ENCODE data around the gene NANOG. TPM values are rescaled to one million over a fixed set of nuclear protein-coding genes. Genes with fewer than 3 reads are reported as not detected.
"Not testable (repeated sequence)": the region's sequence is repeated elsewhere in the genome, so short reads cannot be mapped to it uniquely, and the experiment has no call there.

The NANOG gene
- total and polyA plus RNA-seq, 7 experiments from 2014 or later, result 0.51 TPM; not detected in 6

DNA sequence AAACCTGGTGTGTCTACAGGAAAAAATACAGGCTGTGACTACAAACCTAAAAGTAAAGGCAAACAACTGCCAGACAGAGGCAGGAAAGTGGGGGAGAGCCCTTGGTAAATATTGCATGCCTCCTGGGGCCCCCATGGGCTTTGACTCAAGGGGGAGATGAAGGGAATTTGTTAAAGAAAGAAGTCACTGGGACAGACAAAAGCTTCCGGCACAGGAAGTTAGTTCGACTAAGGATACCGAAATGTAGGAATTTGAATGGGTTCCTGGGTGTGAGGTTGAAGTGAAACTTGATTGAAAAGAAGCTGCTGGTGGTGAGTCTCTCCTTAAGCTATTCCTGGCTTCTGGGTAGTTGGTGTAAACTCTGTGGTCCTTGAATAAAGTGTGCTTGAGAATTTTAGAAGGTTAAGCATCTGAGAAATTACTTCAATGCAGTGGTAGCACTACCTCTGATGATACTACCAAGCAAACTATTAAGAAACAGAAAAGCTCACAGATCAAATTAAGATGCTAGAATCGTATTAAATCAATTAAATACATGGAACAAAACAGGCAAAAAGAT lies 9.6 kb downstream of the NANOG start:
- H3K36me3 ChIP-seq (ENCODE audit: control insufficient read depth in 2 of 3, insufficient read depth in 3 of 3, low read length in 3 of 3); H3K4me3 ChIP-seq (ENCODE audit: low read length); H3K27me3 ChIP-seq (ENCODE audit: control insufficient read depth in 2 of 2, insufficient read depth in 2 of 2, low read length in 2 of 2); POLR2A ChIA-PET; H3K4me3 Mint-ChIP-seq; H3K27me3 Mint-ChIP-seq; H3K27ac ChIP-seq (ENCODE audit: low read depth, low read length); DNase-seq; H3K36me3 Mint-ChIP-seq; ATAC-seq; H3K27ac Mint-ChIP-seq; H3K4me1 ChIP-seq (ENCODE audit: control insufficient read depth in 2 of 2, insufficient read depth in 2 of 2, low read length in 2 of 2); intact Hi-C loops (cut with micrococcal nuclease); CTCF ChIA-PET; H3K9me3 ChIP-seq (ENCODE audit: control insufficient read depth in 2 of 3, low read length in 3 of 3); H3K4me1 Mint-ChIP-seq; H3K9me3 Mint-ChIP-seq: not testable (repeated sequence)

GRCh38 chr12:7801460-7801859 lies 12.3 kb downstream of the NANOG start:
- intact Hi-C loops (cut with micrococcal nuclease), result no loop called here
- no peak for DNase-seq
- ChIA-PET POLR2A (no interaction called here), CTCF (no interaction called here)
- Mint-ChIP-seq H3K27me3 (no peaks in the 10 kb centered on the region), H3K4me1 (no peaks in the 10 kb centered on the region), H3K9me3 (no peaks in the 10 kb centered on the region), H3K4me3 (no peak overlapping the region), H3K27ac (no peak overlapping the region), H3K36me3 (no peaks in the 10 kb centered on the region)
- Histone ChIP-seq H3K36me3 (ENCODE audit: control insufficient read depth in 2 of 3, insufficient read depth in 3 of 3, low read length in 3 of 3) (no peaks in the 10 kb centered on the region), H3K27ac (ENCODE audit: low read depth, low read length) (no peak overlapping the region), H3K4me1 (ENCODE audit: control insufficient read depth in 2 of 2, insufficient read depth in 2 of 2, low read length in 2 of 2) (no peaks in the 10 kb centered on the region), H3K9me3 (ENCODE audit: control insufficient read depth in 2 of 3, low read length in 3 of 3) (no peaks in the 10 kb centered on the region), H3K4me3 (ENCODE audit: low read length) (no peak overlapping the region), H3K27me3 (ENCODE audit: control insufficient read depth in 2 of 2, insufficient read depth in 2 of 2, low read length in 2 of 2) (no peaks in the 10 kb centered on the region)
- no peak for ATAC-seq

DNA sequence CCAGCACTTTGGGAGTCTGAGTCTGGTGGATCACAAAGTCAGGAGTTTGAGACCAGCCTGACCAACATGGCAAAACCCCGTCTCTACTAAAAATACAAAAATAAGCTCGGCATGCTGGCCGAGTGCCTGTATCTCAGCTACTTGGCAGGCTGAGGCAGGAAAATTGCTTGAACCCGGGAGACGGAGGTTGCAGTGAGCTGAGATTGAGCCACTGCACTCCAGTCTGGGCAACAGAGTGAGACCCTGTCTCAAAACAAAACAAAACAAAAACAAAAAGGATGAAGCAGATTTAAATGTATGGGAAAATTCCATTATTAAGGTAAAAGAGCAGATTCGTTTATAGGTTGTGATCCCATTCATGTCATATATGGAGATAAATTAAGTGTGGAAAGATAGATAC lies 17.1 kb downstream of the NANOG start:
- H3K27me3 Mint-ChIP-seq; H3K4me1 Mint-ChIP-seq; H3K4me3 ChIP-seq (ENCODE audit: low read length); H3K4me3 Mint-ChIP-seq; CTCF ChIA-PET; ATAC-seq; DNase-seq; H3K9me3 Mint-ChIP-seq; POLR2A ChIA-PET; H3K27ac ChIP-seq (ENCODE audit: low read depth, low read length); H3K36me3 ChIP-seq (ENCODE audit: control insufficient read depth in 2 of 3, insufficient read depth in 3 of 3, low read length in 3 of 3); H3K36me3 Mint-ChIP-seq; H3K27me3 ChIP-seq (ENCODE audit: control insufficient read depth in 2 of 2, insufficient read depth in 2 of 2, low read length in 2 of 2); H3K4me1 ChIP-seq (ENCODE audit: control insufficient read depth in 2 of 2, insufficient read depth in 2 of 2, low read length in 2 of 2); H3K27ac Mint-ChIP-seq; H3K9me3 ChIP-seq (ENCODE audit: control insufficient read depth in 2 of 3, low read length in 3 of 3): not testable (repeated sequence)
- intact Hi-C loops (cut with micrococcal nuclease), result loop anchor here in 1 of 2 donors (2.0 to 5.0 kb wide), 2 partner anchors 168 to 344 kb away; no protein-coding TSS in a partner anchor

DNA sequence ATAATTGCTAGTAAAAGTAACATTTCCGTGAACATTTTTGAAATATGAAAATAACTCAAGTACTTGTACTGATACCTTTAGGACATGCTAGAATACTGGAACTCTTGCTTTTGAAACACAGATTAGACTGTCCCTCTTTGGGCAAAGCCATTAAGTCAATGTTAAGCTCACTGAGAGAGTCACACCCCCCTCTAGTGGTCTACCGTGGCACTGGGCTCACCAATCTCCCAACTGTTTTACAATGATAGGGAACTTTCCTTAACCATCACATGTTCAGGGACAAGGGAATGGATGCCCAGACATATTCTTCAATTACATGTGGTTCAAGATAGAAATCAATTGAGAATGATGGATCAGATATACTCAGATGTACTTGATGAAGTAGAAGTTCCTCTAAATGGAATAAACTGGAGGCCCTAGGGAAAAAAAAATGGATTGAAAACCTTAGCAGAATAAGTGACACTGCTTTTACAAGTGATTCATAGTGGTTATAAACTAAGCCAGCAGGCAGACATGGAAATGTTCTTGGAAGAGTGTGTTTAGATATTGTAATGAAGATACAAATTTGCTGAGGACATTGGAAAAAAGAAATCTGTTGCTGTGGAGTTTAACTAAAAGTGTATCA lies 17.8 kb downstream of the NANOG start:
- Histone ChIP-seq H3K4me3 (ENCODE audit: low read length) (no peak overlapping the region), H3K9me3 (ENCODE audit: control insufficient read depth in 2 of 3, low read length in 3 of 3) (no peaks in the 10 kb centered on the region), H3K27me3 (ENCODE audit: control insufficient read depth in 2 of 2, insufficient read depth in 2 of 2, low read length in 2 of 2) (no peaks in the 10 kb centered on the region), H3K36me3 (ENCODE audit: control insufficient read depth in 2 of 3, insufficient read depth in 3 of 3, low read length in 3 of 3) (no peaks in the 10 kb centered on the region), H3K27ac (ENCODE audit: low read depth, low read length) (no peak overlapping the region), H3K4me1 (ENCODE audit: control insufficient read depth in 2 of 2, insufficient read depth in 2 of 2, low read length in 2 of 2) (no peaks in the 10 kb centered on the region)
- Mint-ChIP-seq H3K4me1 (peaks cover 0 to 2% (median 0%) of the 10 kb centered on the region in 7 donors), H3K27me3 (peaks cover 0 to 4% (median 0%) of the 10 kb centered on the region in 5 donors), H3K27ac (no peak overlapping the region), H3K9me3 (no peaks in the 10 kb centered on the region), H3K36me3 (no peaks in the 10 kb centered on the region), H3K4me3 (no peak overlapping the region)
- intact Hi-C loops (cut with micrococcal nuclease), result loop anchor here (1.0 to 5.0 kb wide), 5 partner anchors 130 to 588 kb away; no protein-coding TSS in a partner anchor
- DNase-seq (peak; percentile 12 to 59 (median 40)), ATAC-seq (peak; percentile 87)
- POLR2A ChIA-PET, result no interaction called here
- CTCF ChIA-PET, result interaction anchor here (0.5 to 0.7 kb wide), 2 partner anchors 95 to 131 kb away, joined by 3 to 4 read pairs; no protein-coding TSS in a partner anchor

- H3K9me3 ChIP-seq (ENCODE audit: control insufficient read depth in 2 of 3, low read length in 3 of 3); H3K36me3 ChIP-seq (ENCODE audit: control insufficient read depth in 2 of 3, insufficient read depth in 3 of 3, low read length in 3 of 3); ATAC-seq; H3K27ac ChIP-seq (ENCODE audit: low read depth, low read length); intact Hi-C loops (cut with micrococcal nuclease); H3K27ac Mint-ChIP-seq; H3K27me3 Mint-ChIP-seq; H3K9me3 Mint-ChIP-seq; H3K27me3 ChIP-seq (ENCODE audit: control insufficient read depth in 2 of 2, insufficient read depth in 2 of 2, low read length in 2 of 2); H3K4me3 Mint-ChIP-seq; H3K4me1 ChIP-seq (ENCODE audit: control insufficient read depth in 2 of 2, insufficient read depth in 2 of 2, low read length in 2 of 2); DNase-seq; CTCF ChIA-PET; H3K36me3 Mint-ChIP-seq; H3K4me1 Mint-ChIP-seq; H3K4me3 ChIP-seq (ENCODE audit: low read length): not testable (repeated sequence)
- POLR2A ChIA-PET, result interaction anchor here (0.7 kb wide), 2 partner anchors 256 to 277 kb away, joined by 3 to 4 read pairs; no protein-coding TSS in a partner anchor
Observed at GRCh38 chr12:7825754-7826153, 36.6 kb downstream of the NANOG start.

- H3K27ac ChIP-seq (ENCODE audit: low read depth, low read length); H3K9me3 Mint-ChIP-seq; H3K9me3 ChIP-seq (ENCODE audit: control insufficient read depth in 2 of 3, low read length in 3 of 3); H3K27me3 ChIP-seq (ENCODE audit: control insufficient read depth in 2 of 2, insufficient read depth in 2 of 2, low read length in 2 of 2); POLR2A ChIA-PET; H3K27ac Mint-ChIP-seq; ATAC-seq; H3K4me1 ChIP-seq (ENCODE audit: control insufficient read depth in 2 of 2, insufficient read depth in 2 of 2, low read length in 2 of 2); H3K27me3 Mint-ChIP-seq; H3K4me3 ChIP-seq (ENCODE audit: low read length); H3K4me1 Mint-ChIP-seq; H3K4me3 Mint-ChIP-seq; H3K36me3 ChIP-seq (ENCODE audit: control insufficient read depth in 2 of 3, insufficient read depth in 3 of 3, low read length in 3 of 3); CTCF ChIA-PET; H3K36me3 Mint-ChIP-seq; DNase-seq: not testable (repeated sequence)
- intact Hi-C loops (cut with micrococcal nuclease), result loop anchor here in 1 of 2 donors (10.0 kb wide), 1 partner anchor 405 kb away; no protein-coding TSS in a partner anchor
Observed at GRCh38 chr12:7829737-7830136, 40.5 kb downstream of the NANOG start.

All from naive thymus-derived CD4-positive, alpha-beta T cell (primary cell).